Erythroblast (primary cell): ENCODE results near the gene UPK1A.

Experiments
- GATA1 ChIP-seq: IDR thresholded peaks from 2 replicates; pipeline ENCODE4 v1.6.1; 2011; ENCODE audit warnings: low read depth, mild to moderate bottlenecking, control low read depth, low read length, moderate library complexity
- POLR2A ChIP-seq: IDR thresholded peaks from 2 replicates; pipeline ENCODE4 v1.6.1; 2011; ENCODE audit warnings: mild to moderate bottlenecking, low read length

DNA sequence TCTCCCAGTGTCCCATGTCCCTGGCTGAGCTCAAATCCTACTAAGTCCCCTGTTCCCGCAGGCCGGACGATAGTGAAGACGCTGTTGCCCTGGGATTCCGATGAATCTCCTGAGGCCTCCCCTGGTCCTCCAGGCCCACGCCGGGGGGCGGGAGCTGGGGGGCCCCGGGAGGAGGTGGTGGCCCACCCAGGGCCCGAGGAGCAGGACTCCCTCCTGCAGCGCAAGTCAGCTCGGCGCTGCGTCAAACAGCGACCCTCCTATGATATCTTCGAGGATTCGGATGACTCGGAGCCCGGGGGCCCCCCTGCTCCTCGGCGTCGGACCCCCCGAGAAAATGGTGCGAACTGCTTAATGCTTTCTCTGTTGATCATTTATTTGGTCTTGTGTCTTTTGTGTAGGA is 57.4 kb downstream of the UPK1A start:
- TF ChIP-seq GATA1, result no peak
- TF ChIP-seq POLR2A, result no peak
